Panc1 (cell line): ENCODE data around the gene PLEKHM2.

ENCODE experiments used
- TCF7L2 ChIP-seq: IDR thresholded peaks from 2 replicates; pipeline ENCODE4 v1.6.1; 2011; ENCODE audit warnings: mild to moderate bottlenecking, low read depth, low read length, inconsistent platforms
- TF ChIP-seq, protein P1 (sequence below): fragments of 450-650 bp; IDR thresholded peaks from 2 replicates; pipeline ENCODE4 v1.5.1; 2017; ENCODE audit warnings: mild to moderate bottlenecking
- TF ChIP-seq, protein P2 (sequence below), 2 experiments: IDR thresholded peaks; 2 replicates each; pipeline ENCODE4 v1.6.1; 2011 to 2012; ENCODE audit warnings: low read depth in 2 of 2, control low read depth in 1 of 2, low read length in 1 of 2, mild to moderate bottlenecking in 1 of 2, moderate library complexity in 1 of 2; ENCODE audit not compliant: insufficient read depth in 1 of 2

DNA sequence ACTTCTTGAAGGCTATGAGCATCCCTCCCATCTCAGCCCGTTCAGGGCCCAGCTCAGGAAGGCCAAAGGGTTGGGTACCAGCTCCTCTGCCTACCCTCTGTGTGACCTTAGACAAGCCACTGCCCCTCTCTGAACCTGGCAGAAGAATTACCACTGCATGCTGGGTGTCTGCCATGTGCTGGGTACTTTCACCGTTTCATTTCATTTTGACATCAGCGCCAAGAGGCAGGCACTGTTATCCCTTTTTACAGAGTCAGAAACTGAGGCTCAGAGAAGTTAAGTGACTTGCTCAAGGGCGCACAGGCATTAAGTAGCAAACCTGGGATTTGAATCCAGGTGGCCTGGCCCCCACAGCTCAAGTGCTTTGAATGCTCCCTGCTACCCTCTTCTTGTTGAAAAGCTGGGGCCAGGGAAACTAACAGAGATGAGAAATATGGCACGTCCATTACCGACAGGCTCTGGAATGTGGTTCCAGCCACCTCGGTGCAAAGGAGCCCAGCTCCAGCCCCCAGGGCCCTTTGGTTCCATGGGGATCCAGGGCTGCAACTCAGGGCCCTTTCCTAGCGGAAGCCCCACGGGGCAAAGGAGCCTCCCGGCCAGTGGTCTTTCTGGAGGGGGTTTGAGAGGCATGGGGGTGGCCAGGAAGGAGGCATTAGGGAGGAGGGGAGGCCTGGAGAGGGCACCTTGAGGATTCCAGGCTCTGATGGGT is 64.7 kb downstream of the PLEKHM2 start:
- TF ChIP-seq, protein P1, sequence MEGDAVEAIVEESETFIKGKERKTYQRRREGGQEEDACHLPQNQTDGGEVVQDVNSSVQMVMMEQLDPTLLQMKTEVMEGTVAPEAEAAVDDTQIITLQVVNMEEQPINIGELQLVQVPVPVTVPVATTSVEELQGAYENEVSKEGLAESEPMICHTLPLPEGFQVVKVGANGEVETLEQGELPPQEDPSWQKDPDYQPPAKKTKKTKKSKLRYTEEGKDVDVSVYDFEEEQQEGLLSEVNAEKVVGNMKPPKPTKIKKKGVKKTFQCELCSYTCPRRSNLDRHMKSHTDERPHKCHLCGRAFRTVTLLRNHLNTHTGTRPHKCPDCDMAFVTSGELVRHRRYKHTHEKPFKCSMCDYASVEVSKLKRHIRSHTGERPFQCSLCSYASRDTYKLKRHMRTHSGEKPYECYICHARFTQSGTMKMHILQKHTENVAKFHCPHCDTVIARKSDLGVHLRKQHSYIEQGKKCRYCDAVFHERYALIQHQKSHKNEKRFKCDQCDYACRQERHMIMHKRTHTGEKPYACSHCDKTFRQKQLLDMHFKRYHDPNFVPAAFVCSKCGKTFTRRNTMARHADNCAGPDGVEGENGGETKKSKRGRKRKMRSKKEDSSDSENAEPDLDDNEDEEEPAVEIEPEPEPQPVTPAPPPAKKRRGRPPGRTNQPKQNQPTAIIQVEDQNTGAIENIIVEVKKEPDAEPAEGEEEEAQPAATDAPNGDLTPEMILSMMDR: no peak
- TF ChIP-seq TCF7L2: no peak
- TF ChIP-seq, protein P2, sequence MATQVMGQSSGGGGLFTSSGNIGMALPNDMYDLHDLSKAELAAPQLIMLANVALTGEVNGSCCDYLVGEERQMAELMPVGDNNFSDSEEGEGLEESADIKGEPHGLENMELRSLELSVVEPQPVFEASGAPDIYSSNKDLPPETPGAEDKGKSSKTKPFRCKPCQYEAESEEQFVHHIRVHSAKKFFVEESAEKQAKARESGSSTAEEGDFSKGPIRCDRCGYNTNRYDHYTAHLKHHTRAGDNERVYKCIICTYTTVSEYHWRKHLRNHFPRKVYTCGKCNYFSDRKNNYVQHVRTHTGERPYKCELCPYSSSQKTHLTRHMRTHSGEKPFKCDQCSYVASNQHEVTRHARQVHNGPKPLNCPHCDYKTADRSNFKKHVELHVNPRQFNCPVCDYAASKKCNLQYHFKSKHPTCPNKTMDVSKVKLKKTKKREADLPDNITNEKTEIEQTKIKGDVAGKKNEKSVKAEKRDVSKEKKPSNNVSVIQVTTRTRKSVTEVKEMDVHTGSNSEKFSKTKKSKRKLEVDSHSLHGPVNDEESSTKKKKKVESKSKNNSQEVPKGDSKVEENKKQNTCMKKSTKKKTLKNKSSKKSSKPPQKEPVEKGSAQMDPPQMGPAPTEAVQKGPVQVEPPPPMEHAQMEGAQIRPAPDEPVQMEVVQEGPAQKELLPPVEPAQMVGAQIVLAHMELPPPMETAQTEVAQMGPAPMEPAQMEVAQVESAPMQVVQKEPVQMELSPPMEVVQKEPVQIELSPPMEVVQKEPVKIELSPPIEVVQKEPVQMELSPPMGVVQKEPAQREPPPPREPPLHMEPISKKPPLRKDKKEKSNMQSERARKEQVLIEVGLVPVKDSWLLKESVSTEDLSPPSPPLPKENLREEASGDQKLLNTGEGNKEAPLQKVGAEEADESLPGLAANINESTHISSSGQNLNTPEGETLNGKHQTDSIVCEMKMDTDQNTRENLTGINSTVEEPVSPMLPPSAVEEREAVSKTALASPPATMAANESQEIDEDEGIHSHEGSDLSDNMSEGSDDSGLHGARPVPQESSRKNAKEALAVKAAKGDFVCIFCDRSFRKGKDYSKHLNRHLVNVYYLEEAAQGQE (IDR thresholded peaks at IDR 0.05; ENCODE audit: insufficient read depth in 1 of 2, low read depth in 2 of 2, low read length in 1 of 2): no peak
